ENCODE results near the gene LEKR1. TPM values are rescaled to one million over a fixed set of nuclear protein-coding genes. Genes with fewer than 3 reads are reported as not detected.

LEKR1 gene
- 0.14 and 2.7 TPM in 2 replicates for polyA plus RNA-seq
- 0.49 and 2.5 TPM in 2 replicates for polyA minus RNA-seq

DNA sequence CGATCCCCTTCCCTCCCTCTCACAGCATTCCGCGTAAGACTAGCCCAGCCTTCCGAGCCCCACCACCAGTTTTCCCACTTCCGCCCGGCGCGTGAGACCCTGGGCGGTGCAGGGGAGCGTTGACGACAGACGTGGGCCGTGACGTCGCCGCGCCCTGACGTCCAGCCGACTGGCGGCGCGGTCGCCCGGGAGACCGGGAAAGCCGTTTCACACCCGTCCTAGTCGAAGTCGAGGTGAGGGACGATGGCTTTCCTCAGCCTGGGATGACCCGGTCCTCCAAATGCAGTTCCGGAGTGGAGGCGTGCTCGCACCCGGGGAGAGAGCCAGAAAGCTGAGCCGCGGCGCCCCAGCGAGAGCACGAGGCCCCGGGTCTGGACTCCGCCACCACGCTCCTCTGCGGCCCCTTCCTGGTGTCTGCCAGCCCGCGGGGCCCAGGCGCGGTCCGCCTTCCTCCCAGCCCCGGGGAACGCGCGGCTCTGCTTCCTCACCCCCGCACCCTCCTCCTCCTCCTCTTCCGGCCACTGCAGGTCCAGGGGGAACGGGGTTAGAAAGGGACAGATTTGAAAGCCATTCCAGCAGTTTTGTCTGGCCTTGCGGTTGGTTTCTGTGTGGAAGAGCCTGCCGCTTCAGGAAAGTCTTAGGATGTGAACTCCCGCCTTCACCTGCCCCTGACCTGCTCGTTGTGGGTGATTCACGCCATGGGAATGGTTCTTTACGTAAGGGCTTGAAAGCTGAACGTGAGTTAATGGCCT, at the start of gene LEKR1:
LEKR1 (plus strand) TSS at position 210 of the 752 bp plus-strand sequence. CDS start 2,977 bp downstream, outside the sequence.
- H3K27me3 ChIP-seq (ENCODE audit: insufficient read depth, low read depth, low read length): peaks cover 3% of the 10 kb centered on the region
- no peaks in the 10 kb centered on the region for H3K36me3 ChIP-seq (ENCODE audit: insufficient read depth, low read length)
- peak within 1 kb of the TSS; percentile 62 for H3K9ac ChIP-seq (ENCODE audit: low read length)
- H3F3A ChIP-seq (ENCODE audit: insufficient read depth, low read length, poor library complexity, severe bottlenecking): no peaks in the 10 kb centered on the region
- H3K79me2 ChIP-seq (replicated peaks; ENCODE audit: insufficient read depth, low read length): no peaks in the 10 kb centered on the region
- H3K27ac ChIP-seq (ENCODE audit: low read length): peak within 1 kb of the TSS; percentile 69
- H2AFZ ChIP-seq (ENCODE audit: low read depth, low read length): peak within 1 kb of the TSS; percentile 49
- no peaks in the 10 kb centered on the region for H4K20me1 ChIP-seq (ENCODE audit: insufficient read depth)
- TF ChIP-seq EP300 (conservative IDR thresholded peaks at IDR 0.05; ENCODE audit: poor library complexity, severe bottlenecking): peak; percentile 34
- TF ChIP-seq TAF1 (IDR thresholded peaks at IDR 0.05; ENCODE audit: low read depth): no peak
- no peak for TF ChIP-seq EZH2 (IDR thresholded peaks at IDR 0.05; ENCODE audit: borderline replicate concordance, insufficient read depth, low read length, poor library complexity, severe bottlenecking)
- TF ChIP-seq POLR2AphosphoS5 (IDR thresholded peaks at IDR 0.05): peak; percentile 78
- TF ChIP-seq SMC3 (conservative IDR thresholded peaks at IDR 0.05; ENCODE audit: poor library complexity): no peak
- TF ChIP-seq, protein P1, sequence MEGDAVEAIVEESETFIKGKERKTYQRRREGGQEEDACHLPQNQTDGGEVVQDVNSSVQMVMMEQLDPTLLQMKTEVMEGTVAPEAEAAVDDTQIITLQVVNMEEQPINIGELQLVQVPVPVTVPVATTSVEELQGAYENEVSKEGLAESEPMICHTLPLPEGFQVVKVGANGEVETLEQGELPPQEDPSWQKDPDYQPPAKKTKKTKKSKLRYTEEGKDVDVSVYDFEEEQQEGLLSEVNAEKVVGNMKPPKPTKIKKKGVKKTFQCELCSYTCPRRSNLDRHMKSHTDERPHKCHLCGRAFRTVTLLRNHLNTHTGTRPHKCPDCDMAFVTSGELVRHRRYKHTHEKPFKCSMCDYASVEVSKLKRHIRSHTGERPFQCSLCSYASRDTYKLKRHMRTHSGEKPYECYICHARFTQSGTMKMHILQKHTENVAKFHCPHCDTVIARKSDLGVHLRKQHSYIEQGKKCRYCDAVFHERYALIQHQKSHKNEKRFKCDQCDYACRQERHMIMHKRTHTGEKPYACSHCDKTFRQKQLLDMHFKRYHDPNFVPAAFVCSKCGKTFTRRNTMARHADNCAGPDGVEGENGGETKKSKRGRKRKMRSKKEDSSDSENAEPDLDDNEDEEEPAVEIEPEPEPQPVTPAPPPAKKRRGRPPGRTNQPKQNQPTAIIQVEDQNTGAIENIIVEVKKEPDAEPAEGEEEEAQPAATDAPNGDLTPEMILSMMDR (IDR thresholded peaks at IDR 0.05; ENCODE audit: poor library complexity, severe bottlenecking): no peak
- TF ChIP-seq MXI1 (conservative IDR thresholded peaks at IDR 0.05; ENCODE audit: poor library complexity, severe bottlenecking): peak; percentile 49
- TF ChIP-seq, protein P2, sequence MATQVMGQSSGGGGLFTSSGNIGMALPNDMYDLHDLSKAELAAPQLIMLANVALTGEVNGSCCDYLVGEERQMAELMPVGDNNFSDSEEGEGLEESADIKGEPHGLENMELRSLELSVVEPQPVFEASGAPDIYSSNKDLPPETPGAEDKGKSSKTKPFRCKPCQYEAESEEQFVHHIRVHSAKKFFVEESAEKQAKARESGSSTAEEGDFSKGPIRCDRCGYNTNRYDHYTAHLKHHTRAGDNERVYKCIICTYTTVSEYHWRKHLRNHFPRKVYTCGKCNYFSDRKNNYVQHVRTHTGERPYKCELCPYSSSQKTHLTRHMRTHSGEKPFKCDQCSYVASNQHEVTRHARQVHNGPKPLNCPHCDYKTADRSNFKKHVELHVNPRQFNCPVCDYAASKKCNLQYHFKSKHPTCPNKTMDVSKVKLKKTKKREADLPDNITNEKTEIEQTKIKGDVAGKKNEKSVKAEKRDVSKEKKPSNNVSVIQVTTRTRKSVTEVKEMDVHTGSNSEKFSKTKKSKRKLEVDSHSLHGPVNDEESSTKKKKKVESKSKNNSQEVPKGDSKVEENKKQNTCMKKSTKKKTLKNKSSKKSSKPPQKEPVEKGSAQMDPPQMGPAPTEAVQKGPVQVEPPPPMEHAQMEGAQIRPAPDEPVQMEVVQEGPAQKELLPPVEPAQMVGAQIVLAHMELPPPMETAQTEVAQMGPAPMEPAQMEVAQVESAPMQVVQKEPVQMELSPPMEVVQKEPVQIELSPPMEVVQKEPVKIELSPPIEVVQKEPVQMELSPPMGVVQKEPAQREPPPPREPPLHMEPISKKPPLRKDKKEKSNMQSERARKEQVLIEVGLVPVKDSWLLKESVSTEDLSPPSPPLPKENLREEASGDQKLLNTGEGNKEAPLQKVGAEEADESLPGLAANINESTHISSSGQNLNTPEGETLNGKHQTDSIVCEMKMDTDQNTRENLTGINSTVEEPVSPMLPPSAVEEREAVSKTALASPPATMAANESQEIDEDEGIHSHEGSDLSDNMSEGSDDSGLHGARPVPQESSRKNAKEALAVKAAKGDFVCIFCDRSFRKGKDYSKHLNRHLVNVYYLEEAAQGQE (IDR thresholded peaks at IDR 0.05; ENCODE audit: borderline replicate concordance): peak; percentile 32
- TF ChIP-seq RAD21 (conservative IDR thresholded peaks at IDR 0.05): no peak
- H3K9me3 ChIP-seq (ENCODE audit: low read length): no peaks in the 10 kb centered on the region
- no peak within 1 kb of the TSS for H3K4me2 ChIP-seq (ENCODE audit: low read length)
- H3K9me2 ChIP-seq (ENCODE audit: insufficient read depth, low read length): no peaks in the 10 kb centered on the region
- H3K4me3 ChIP-seq (ENCODE audit: low read length): peak within 1 kb of the TSS; percentile 74

- TF ChIP-seq, protein P2 (IDR thresholded peaks at IDR 0.05; ENCODE audit: borderline replicate concordance): no peak
- TF ChIP-seq EZH2 (IDR thresholded peaks at IDR 0.05; ENCODE audit: borderline replicate concordance, insufficient read depth, low read length, poor library complexity, severe bottlenecking) (no peak), EP300 (conservative IDR thresholded peaks at IDR 0.05; ENCODE audit: poor library complexity, severe bottlenecking) (no peak)
- no peaks in the 10 kb centered on the region for H3F3A ChIP-seq (ENCODE audit: insufficient read depth, low read length, poor library complexity, severe bottlenecking)
- no peak overlapping the region for H3K9ac ChIP-seq (ENCODE audit: low read length)
- no peaks in the 10 kb centered on the region for H3K9me2 ChIP-seq (ENCODE audit: insufficient read depth, low read length)
- H4K20me1 ChIP-seq (ENCODE audit: insufficient read depth): no peaks in the 10 kb centered on the region
- no peak overlapping the region for H3K4me3 ChIP-seq (ENCODE audit: low read length)
- H3K27me3 ChIP-seq (ENCODE audit: insufficient read depth, low read depth, low read length): no peaks in the 10 kb centered on the region
- H3K4me2 ChIP-seq (ENCODE audit: low read length): no peak overlapping the region
- no peaks in the 10 kb centered on the region for H3K79me2 ChIP-seq (replicated peaks; ENCODE audit: insufficient read depth, low read length)
- H3K36me3 ChIP-seq (ENCODE audit: insufficient read depth, low read length): no peaks in the 10 kb centered on the region
- H3K27ac ChIP-seq (ENCODE audit: low read length): no peak overlapping the region
- no peaks in the 10 kb centered on the region for H3K9me3 ChIP-seq (ENCODE audit: low read length)
- no peak overlapping the region for H2AFZ ChIP-seq (ENCODE audit: low read depth, low read length)
Observed at GRCh38 chr3:156776871-156777270, 49.3 kb upstream of the LEKR1 start.

Data from neural cell (in vitro differentiated cells).